Measurements from ENCODE around the gene APOO.

DNA sequence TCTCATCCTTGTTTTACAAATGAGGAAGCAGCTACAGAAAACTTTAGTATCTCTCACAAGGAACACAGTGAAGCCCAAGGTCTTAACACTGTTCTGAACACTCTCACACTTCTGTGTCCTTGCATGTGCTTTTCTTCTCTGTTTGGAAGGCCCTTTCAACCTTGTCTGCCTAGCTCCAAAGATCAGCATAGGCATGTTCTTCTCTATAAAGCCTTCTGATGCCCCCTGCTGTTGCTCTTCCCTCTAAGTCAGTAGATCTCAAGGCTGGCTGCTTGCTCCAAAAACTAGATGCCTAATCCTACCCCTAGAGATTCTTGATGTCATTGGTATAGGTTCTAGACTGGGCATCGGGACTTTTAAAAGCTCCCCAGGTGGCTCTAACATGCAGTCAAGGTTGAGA is 5.9 kb downstream of the APOO start:
- TF ChIP-seq, protein P1, sequence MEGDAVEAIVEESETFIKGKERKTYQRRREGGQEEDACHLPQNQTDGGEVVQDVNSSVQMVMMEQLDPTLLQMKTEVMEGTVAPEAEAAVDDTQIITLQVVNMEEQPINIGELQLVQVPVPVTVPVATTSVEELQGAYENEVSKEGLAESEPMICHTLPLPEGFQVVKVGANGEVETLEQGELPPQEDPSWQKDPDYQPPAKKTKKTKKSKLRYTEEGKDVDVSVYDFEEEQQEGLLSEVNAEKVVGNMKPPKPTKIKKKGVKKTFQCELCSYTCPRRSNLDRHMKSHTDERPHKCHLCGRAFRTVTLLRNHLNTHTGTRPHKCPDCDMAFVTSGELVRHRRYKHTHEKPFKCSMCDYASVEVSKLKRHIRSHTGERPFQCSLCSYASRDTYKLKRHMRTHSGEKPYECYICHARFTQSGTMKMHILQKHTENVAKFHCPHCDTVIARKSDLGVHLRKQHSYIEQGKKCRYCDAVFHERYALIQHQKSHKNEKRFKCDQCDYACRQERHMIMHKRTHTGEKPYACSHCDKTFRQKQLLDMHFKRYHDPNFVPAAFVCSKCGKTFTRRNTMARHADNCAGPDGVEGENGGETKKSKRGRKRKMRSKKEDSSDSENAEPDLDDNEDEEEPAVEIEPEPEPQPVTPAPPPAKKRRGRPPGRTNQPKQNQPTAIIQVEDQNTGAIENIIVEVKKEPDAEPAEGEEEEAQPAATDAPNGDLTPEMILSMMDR (IDR thresholded peaks at IDR 0.05): peak; percentile 14 to 59 (median 42)
- no peak for TF ChIP-seq POLR2A (IDR thresholded peaks at IDR 0.05)
